ENCODE results near the gene TSLP. TPM values are rescaled to one million over a fixed set of nuclear protein-coding genes. Genes with fewer than 3 reads are reported as not detected.

Gene TSLP
- total RNA-seq, 1 experiment from 2014 or later, result 1.3 TPM

DNA sequence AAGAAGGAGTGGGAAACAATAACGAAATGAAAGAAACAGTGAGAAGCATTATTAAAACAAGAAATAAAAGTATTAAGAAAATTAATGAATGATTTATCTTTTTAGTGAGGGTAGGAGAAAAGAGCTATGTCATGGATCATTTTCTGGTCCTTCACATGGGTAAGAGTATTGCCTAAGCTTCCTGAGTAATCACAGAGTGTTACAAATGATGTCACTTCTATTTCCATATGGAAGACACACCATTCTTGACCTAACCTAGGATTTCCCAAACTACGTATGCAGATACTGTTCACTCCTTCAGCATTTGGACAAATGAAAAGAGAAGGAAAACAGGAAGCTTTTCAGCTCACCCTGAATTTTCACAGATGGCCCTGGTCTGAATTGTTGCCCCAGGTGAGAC lies 3.3 kb upstream of the TSLP start:
- H3K4me3 ChIP-seq (ENCODE audit: low read depth, low read length, poor library complexity, severe bottlenecking), result no peak overlapping the region
- H3K4me1 ChIP-seq (ENCODE audit: insufficient read depth, low read length, poor library complexity, severe bottlenecking), result no peaks in the 10 kb centered on the region
- peaks cover 76% of the 10 kb centered on the region for H3K27me3 ChIP-seq (replicated peaks; ENCODE audit: insufficient read depth, low read depth, low read length, poor library complexity)
- no peaks in the 10 kb centered on the region for H3K9me3 ChIP-seq (ENCODE audit: low read depth, low read length, poor library complexity, severe bottlenecking)
- H3K36me3 ChIP-seq (ENCODE audit: insufficient read depth, low read length, poor library complexity, severe bottlenecking), result no peaks in the 10 kb centered on the region
- TF ChIP-seq EZH2 (IDR thresholded peaks at IDR 0.05; ENCODE audit: borderline replicate concordance, low read depth, low read length, poor library complexity, severe bottlenecking), result no peak
- TF ChIP-seq, protein P1, sequence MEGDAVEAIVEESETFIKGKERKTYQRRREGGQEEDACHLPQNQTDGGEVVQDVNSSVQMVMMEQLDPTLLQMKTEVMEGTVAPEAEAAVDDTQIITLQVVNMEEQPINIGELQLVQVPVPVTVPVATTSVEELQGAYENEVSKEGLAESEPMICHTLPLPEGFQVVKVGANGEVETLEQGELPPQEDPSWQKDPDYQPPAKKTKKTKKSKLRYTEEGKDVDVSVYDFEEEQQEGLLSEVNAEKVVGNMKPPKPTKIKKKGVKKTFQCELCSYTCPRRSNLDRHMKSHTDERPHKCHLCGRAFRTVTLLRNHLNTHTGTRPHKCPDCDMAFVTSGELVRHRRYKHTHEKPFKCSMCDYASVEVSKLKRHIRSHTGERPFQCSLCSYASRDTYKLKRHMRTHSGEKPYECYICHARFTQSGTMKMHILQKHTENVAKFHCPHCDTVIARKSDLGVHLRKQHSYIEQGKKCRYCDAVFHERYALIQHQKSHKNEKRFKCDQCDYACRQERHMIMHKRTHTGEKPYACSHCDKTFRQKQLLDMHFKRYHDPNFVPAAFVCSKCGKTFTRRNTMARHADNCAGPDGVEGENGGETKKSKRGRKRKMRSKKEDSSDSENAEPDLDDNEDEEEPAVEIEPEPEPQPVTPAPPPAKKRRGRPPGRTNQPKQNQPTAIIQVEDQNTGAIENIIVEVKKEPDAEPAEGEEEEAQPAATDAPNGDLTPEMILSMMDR (conservative IDR thresholded peaks at IDR 0.05; ENCODE audit: low read depth, low read length), result no peak
- POLR2A ChIA-PET (ENCODE audit: low non-redundant PET), result no interaction called here
- intact Hi-C loops (cut with micrococcal nuclease; ENCODE audit: unreplicated experiment), result no loop called here
- no TSS peak for BruUV-seq (replicated peaks)
- CTCF ChIA-PET, result no interaction called here
- no peak overlapping the region for H3K27ac ChIP-seq (ENCODE audit: low read depth, low read length, poor library complexity, severe bottlenecking)
- no peak for DNase-seq (ENCODE audit: low spot score)

DNA sequence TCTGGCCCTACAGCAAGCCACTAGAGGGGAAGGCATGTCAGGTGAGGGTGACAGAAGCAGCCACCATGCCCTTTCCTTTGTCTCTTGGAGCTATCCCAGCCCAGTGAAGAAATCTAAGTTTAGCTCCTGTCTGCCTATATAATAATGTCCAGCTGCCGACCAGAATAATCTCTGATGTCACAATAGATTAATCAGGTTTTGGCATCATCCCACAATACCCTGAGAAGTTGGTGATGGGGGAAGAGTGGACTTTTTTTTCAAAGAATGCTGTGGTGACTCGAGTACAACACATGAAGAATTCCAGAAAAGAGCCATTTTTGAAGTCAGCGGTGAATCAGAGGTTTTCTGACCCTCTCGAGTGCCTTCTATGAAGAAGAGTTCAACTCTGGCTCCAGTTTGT lies 1.7 kb upstream of the TSLP start:
- intact Hi-C loops (cut with micrococcal nuclease; ENCODE audit: unreplicated experiment), result no loop called here
- Histone ChIP-seq H3K4me1 (ENCODE audit: insufficient read depth, low read length, poor library complexity, severe bottlenecking) (peaks cover 6% of the 10 kb centered on the region), H3K4me3 (ENCODE audit: low read depth, low read length, poor library complexity, severe bottlenecking) (no peak overlapping the region), H3K27me3 (replicated peaks; ENCODE audit: insufficient read depth, low read depth, low read length, poor library complexity) (peaks cover 76% of the 10 kb centered on the region), H3K27ac (ENCODE audit: low read depth, low read length, poor library complexity, severe bottlenecking) (no peak overlapping the region), H3K9me3 (ENCODE audit: low read depth, low read length, poor library complexity, severe bottlenecking) (no peaks in the 10 kb centered on the region), H3K36me3 (ENCODE audit: insufficient read depth, low read length, poor library complexity, severe bottlenecking) (no peaks in the 10 kb centered on the region)
- BruUV-seq (replicated peaks), result no TSS peak
- ChIA-PET CTCF (no interaction called here), POLR2A (ENCODE audit: low non-redundant PET) (interaction anchor here (0.6 kb wide), 1 partner anchor 98 kb away, joined by 12 read pairs; no protein-coding TSS in a partner anchor)
- TF ChIP-seq EZH2 (IDR thresholded peaks at IDR 0.05; ENCODE audit: borderline replicate concordance, low read depth, low read length, poor library complexity, severe bottlenecking), result no peak
- TF ChIP-seq, protein P1 (conservative IDR thresholded peaks at IDR 0.05; ENCODE audit: low read depth, low read length), result no peak
- no peak for DNase-seq (ENCODE audit: low spot score)

DNA sequence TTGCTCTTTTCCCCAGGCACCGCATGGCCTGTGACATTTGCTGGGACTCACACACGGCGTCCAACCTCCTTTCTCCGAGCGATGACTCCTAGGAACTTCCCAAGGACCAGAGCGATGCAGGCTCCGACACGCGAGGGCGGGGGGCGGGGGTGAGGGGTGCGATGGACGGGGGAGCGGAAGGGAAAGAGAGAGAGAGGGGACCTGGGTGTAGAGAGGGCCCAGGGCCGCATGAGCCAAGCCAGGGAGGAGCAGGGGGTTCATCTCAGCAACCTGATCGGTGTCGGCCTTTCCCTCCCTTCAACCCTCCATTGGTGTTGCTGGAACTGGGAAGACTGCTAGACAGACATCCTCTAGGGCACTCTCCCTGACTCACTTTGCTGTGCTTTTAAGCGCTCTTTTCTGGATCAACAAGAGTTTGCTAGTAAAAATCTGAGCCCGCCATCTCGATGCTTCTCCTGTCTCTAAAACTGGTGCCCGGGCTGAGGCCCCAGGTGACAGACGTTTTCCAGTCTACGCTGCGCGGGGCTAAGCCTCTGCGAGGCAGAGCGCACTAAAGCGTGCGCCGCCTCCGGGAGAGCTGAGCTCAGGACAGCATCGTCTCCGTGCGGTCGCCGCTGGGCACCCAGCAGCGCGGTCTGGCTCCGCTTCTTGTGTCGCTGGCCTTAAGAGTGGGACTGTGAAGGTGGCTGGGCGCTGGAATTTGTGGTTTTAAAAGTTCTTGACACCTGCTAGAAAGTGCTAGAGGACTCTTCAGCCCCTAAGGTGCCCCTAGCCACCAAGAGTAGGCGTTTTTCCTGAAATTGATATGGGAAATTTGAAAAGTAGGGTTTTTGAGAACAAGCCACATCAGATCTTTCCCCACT lies 1.0 kb upstream of the TSLP start:
- Histone ChIP-seq H3K4me1 (ENCODE audit: insufficient read depth, low read length, poor library complexity, severe bottlenecking) (peaks cover 6% of the 10 kb centered on the region), H3K27me3 (replicated peaks; ENCODE audit: insufficient read depth, low read depth, low read length, poor library complexity) (peaks cover 74% of the 10 kb centered on the region), H3K27ac (ENCODE audit: low read depth, low read length, poor library complexity, severe bottlenecking) (no peak overlapping the region), H3K4me3 (ENCODE audit: low read depth, low read length, poor library complexity, severe bottlenecking) (no peak overlapping the region), H3K36me3 (ENCODE audit: insufficient read depth, low read length, poor library complexity, severe bottlenecking) (no peaks in the 10 kb centered on the region), H3K9me3 (ENCODE audit: low read depth, low read length, poor library complexity, severe bottlenecking) (no peaks in the 10 kb centered on the region)
- DNase-seq (ENCODE audit: low spot score), result peak; percentile 33
- ChIA-PET POLR2A (ENCODE audit: low non-redundant PET) (interaction anchor here (0.6 kb wide), 1 partner anchor 99 kb away, joined by 12 read pairs; no protein-coding TSS in a partner anchor), CTCF (no interaction called here)
- TF ChIP-seq EZH2 (IDR thresholded peaks at IDR 0.05; ENCODE audit: borderline replicate concordance, low read depth, low read length, poor library complexity, severe bottlenecking), result no peak
- TF ChIP-seq, protein P1 (conservative IDR thresholded peaks at IDR 0.05; ENCODE audit: low read depth, low read length), result no peak
- intact Hi-C loops (cut with micrococcal nuclease; ENCODE audit: unreplicated experiment), result no loop called here
- no TSS peak for BruUV-seq (replicated peaks)

All from A673 (cell line).